SK-N-MC (cell line): Measurements from ENCODE around the gene STRIT1.

Experiments
- EZH2 ChIP-seq: fragments of 200-600 bp; sonication (generic); IDR thresholded peaks from one replicate; pipeline ENCODE4 v1.6.1; 2017; ENCODE audit warnings: antibody characterized with exemption
- POLR2AphosphoS5 ChIP-seq: IDR thresholded peaks from 2 replicates; pipeline ENCODE4 v1.6.1; 2012; ENCODE audit warnings: mild to moderate bottlenecking, low read depth, low read length, borderline replicate concordance

- TF ChIP-seq POLR2AphosphoS5 (no peak), EZH2 (no peak)
These were observed 45.6 kb upstream of the STRIT1 start for GRCh38 chr3:155339052-155339451.
